Endothelial cell of umbilical vein (primary cell): Measurements from ENCODE around the gene KMT5C. TPM values are rescaled to one million over a fixed set of nuclear protein-coding genes. Genes with fewer than 3 reads are reported as not detected.

ENCODE experiments used
- BruUV-seq: library from RNA; stranded (reverse); fragments of 400-500 nt; replicated peaks from 2 replicates; lab custom pipeline; 2021; lab: Mats Ljungman, UMichigan
- CTCF ChIA-PET: fragments of 300-600, 350-600 bp; sonication (Branson Sonifier 250); formaldehyde crosslinking; loops from one replicate; lab custom pipeline; 2021; ENCODE audit warnings: antibody characterized with exemption, inconsistent platforms; lab: Charles Lee
- POLR2A ChIA-PET: fragments of 300-600, 350-600 bp; sonication (Branson Sonifier 250); formaldehyde crosslinking; loops from one replicate; lab custom pipeline; 2021; ENCODE audit warnings: antibody characterized with exemption, inconsistent platforms; lab: Charles Lee
- DNase-seq: peaks from one replicate; pipeline ENCODE4 v3.0.0-alpha.2; 2011; ENCODE audit warnings: low read depth, low spot score
- FAIRE-seq: peaks from 2 replicates; lab custom pipeline; 2011; peaks lifted over from hg19 to GRCh38; lab: Jason Lieb, UNC
- H2AFZ ChIP-seq: 2 replicates; pipeline ENCODE4 v1.6.0; 2012; ENCODE audit warnings: low read depth, low read length, control low read depth, inconsistent platforms
- H3K27ac ChIP-seq: 2 replicates; pipeline ENCODE4 v1.5.1; 2011; ENCODE audit warnings: low read depth, mild to moderate bottlenecking, control low read depth, low read length, moderate library complexity; ENCODE audit not compliant: insufficient read depth
- H3K27me3 ChIP-seq, 2 experiments: 2 replicates each; pipeline versions ENCODE4 v1.6.0 to v1.6.1; 2011; ENCODE audit warnings: low read length in 2 of 2, mixed read lengths in 1 of 2; ENCODE audit not compliant: control insufficient read depth in 2 of 2, insufficient read depth in 2 of 2
- H3K36me3 ChIP-seq, 2 experiments: 2 replicates in 1 of 2; 3 replicates in 1 of 2; pipeline ENCODE4 v1.5.1; 2011; ENCODE audit warnings: low read length in 2 of 2, mild to moderate bottlenecking in 1 of 2, moderate library complexity in 1 of 2; ENCODE audit not compliant: control insufficient read depth in 2 of 2, insufficient read depth in 2 of 2; ENCODE audit errors: extremely low read depth in 1 of 2
- H3K4me1 ChIP-seq: 3 replicates; pipeline ENCODE4 v1.5.1; 2011; ENCODE audit warnings: mild to moderate bottlenecking, low read length; ENCODE audit not compliant: control insufficient read depth, insufficient read depth; ENCODE audit errors: extremely low read depth
- H3K4me2 ChIP-seq: 2 replicates; pipeline ENCODE4 v1.6.1; 2011; ENCODE audit warnings: low read length, control low read depth, mixed read lengths; ENCODE audit not compliant: insufficient read depth
- H3K4me3 ChIP-seq, 3 experiments: fragments of 200-600 bp in 1 of 3; sonication (generic), shearing (Covaris generic) in 1 of 3; replicated peaks in 1 of 3; 2 replicates each; pipeline ENCODE4 v1.5.1; 2011 to 2016; ENCODE audit warnings: control low read depth in 3 of 3, low read length in 3 of 3, mild to moderate bottlenecking in 2 of 3, inconsistent platforms in 1 of 3, low read depth in 1 of 3, moderate library complexity in 1 of 3; ENCODE audit not compliant: insufficient read depth in 1 of 3
- H3K79me2 ChIP-seq: 2 replicates; pipeline ENCODE4 v1.6.0; 2012; ENCODE audit warnings: low read length, inconsistent platforms; ENCODE audit not compliant: control insufficient read depth, insufficient read depth
- H3K9ac ChIP-seq: replicated peaks from 2 replicates; pipeline ENCODE3; 2011; ENCODE audit warnings: low read length, control low read depth; ENCODE audit not compliant: insufficient read depth; ENCODE audit errors: extremely low read depth
- H3K9me1 ChIP-seq: replicated peaks from 3 replicates; pipeline ENCODE4 v1.6.0; 2011; ENCODE audit warnings: mild to moderate bottlenecking, low read length; ENCODE audit not compliant: control insufficient read depth, insufficient read depth; ENCODE audit errors: extremely low read depth
- H3K9me3 ChIP-seq: replicated peaks from 2 replicates; pipeline ENCODE4 v1.5.1; 2012; ENCODE audit warnings: low read length, inconsistent platforms; ENCODE audit not compliant: control insufficient read depth, insufficient read depth
- H4K20me1 ChIP-seq: replicated peaks from 2 replicates; pipeline ENCODE3; 2011; ENCODE audit warnings: mild to moderate bottlenecking, low read length; ENCODE audit not compliant: control insufficient read depth, insufficient read depth; ENCODE audit errors: extremely low read depth
- CTCF ChIP-seq, 2 donors: IDR thresholded peaks; 1 replicate in 1 of 2; 2 replicates in 1 of 2; pipeline ENCODE4 v1.5.1; 2011; ENCODE audit warnings: low read length in 2 of 2, mild to moderate bottlenecking in 2 of 2, moderate library complexity in 2 of 2, control low read depth in 1 of 2, inconsistent platforms in 1 of 2, low read depth in 1 of 2; ENCODE audit not compliant: insufficient read depth in 1 of 2; ENCODE audit errors: extremely low read depth in 1 of 2
- EZH2 ChIP-seq: IDR thresholded peaks from 2 replicates; pipeline ENCODE4 v1.6.1; 2012; ENCODE audit warnings: borderline replicate concordance, low read depth, mild to moderate bottlenecking, moderate library complexity, low read length, inconsistent platforms; ENCODE audit not compliant: severe bottlenecking
- FOS ChIP-seq: IDR thresholded peaks from 2 replicates; pipeline ENCODE4 v1.6.1; 2011; ENCODE audit warnings: mild to moderate bottlenecking, low read length, moderate library complexity, borderline replicate concordance; ENCODE audit not compliant: insufficient read depth
- GATA2 ChIP-seq: IDR thresholded peaks from 2 replicates; pipeline ENCODE4 v1.7.0; 2011; ENCODE audit warnings: low read depth, mild to moderate bottlenecking, moderate library complexity, mixed read lengths, low read length; ENCODE audit not compliant: insufficient read length, insufficient read depth
- JUN ChIP-seq: IDR thresholded peaks from 2 replicates; pipeline ENCODE4 v1.6.1; 2011; ENCODE audit warnings: borderline replicate concordance, low read depth; ENCODE audit not compliant: insufficient read length, insufficient read depth
- MAX ChIP-seq: IDR thresholded peaks from 2 replicates; pipeline ENCODE4 v1.6.1; 2011; ENCODE audit not compliant: insufficient read depth, insufficient read length
- MYC ChIP-seq: IDR thresholded peaks from one replicate; pipeline ENCODE4 v1.6.1; 2011; ENCODE audit warnings: mild to moderate bottlenecking, low read depth, low read length
- POLR2A ChIP-seq: IDR thresholded peaks from 2 replicates; pipeline ENCODE4 v1.6.1; 2012; ENCODE audit warnings: low read depth, mild to moderate bottlenecking, control low read depth, low read length
- POLR2AphosphoS5 ChIP-seq: IDR thresholded peaks from 2 replicates; pipeline ENCODE4 v1.6.1; 2012; ENCODE audit warnings: low read depth, mild to moderate bottlenecking, control low read depth, low read length, moderate library complexity; ENCODE audit not compliant: insufficient read depth
- dilution Hi-C: fragments of 300-500 bp; cut with MboI; formaldehyde crosslinking; loops from one replicate; pipeline ENCODE4 v1.15.0; 2019; ENCODE audit warnings: low sequenced_read_pairs; ENCODE audit not compliant: extremely low pct_ligation_motif_present
- intact Hi-C: fragments of 100-400 bp; cut with micrococcal nuclease; formaldehyde crosslinking; loops from one replicate; pipeline ENCODE4 v1.10.0; 2022
- polyA plus RNA-seq, 4 experiments: library from polyadenylated mRNA; depleted of rRNA in 3 of 4; stranded (reverse) in 3 of 4; unstranded in 1 of 4; fragments of >200 nt; gene quantifications; 2 replicates each; pipeline versions ENCODE4 v1.2.1 to v1.2.3, GENCODE V29; 2011 to 2012; ENCODE audit warnings: missing spikeins in 1 of 4
- total RNA-seq: library from RNA; stranded (reverse); gene quantifications from 2 replicates; pipeline ENCODE4 v1.2.3, GENCODE V29; 2021

The KMT5C gene
- total and polyA plus RNA-seq, 2 donors (not counting 3 experiments of a cell fraction or from before 2014, with no cell fraction given), result 7.2 to 13.5 TPM

GRCh38 chr19:55390461-55390880 is 50.8 kb downstream of the KMT5C start:
- BruUV-seq, result no TSS peak
- DNase-seq, result no peak
- Histone ChIP-seq H3K9me3 (no peaks in the 10 kb centered on the region), H3K27ac (no peak overlapping the region), H3K4me1 (peaks cover 20% of the 10 kb centered on the region), H3K27me3 (no peaks in the 10 kb centered on the region), H3K4me2 (no peak overlapping the region), H3K36me3 (peaks cover 14 to 30% of the 10 kb centered on the region in 2 experiments), H2AFZ (no peak overlapping the region), H3K4me3 (no peak overlapping the region), H3K9me1 (no peaks in the 10 kb centered on the region), H3K9ac (no peak overlapping the region), H4K20me1 (peaks cover 4% of the 10 kb centered on the region), H3K79me2 (peaks cover 41% of the 10 kb centered on the region)
- dilution Hi-C loops (no loop called here), intact Hi-C loops (no loop called here)
- TF ChIP-seq CTCF (IDR thresholded peaks at IDR 0.05; ENCODE audit: extremely low read depth in 1 of 2, insufficient read depth in 1 of 2, low read depth in 1 of 2, low read length in 2 of 2), result no peak
- TF ChIP-seq FOS, result no peak
- TF ChIP-seq GATA2, result no peak
- no peak for TF ChIP-seq MAX
- TF ChIP-seq POLR2AphosphoS5, result no peak
- no peak for TF ChIP-seq JUN
- TF ChIP-seq POLR2A, result no peak
- no peak for TF ChIP-seq EZH2
- no peak for TF ChIP-seq MYC
- ChIA-PET CTCF (interaction anchor here (1.1 to 1.9 kb wide), 2 partner anchors 89 to 98 kb away, joined by 3 to 8 read pairs; no protein-coding TSS in a partner anchor), POLR2A (interaction anchor here (0.6 to 1.4 kb wide), 2 partner anchors 17 to 247 kb away, joined by 3 to 5 read pairs; partner anchors contain the start of gene UBE2S)
- FAIRE-seq, result peak; percentile 18
